Measurements from ENCODE around the gene ZNF414.

- TF ChIP-seq POLR2A (IDR thresholded peaks at IDR 0.05; ENCODE audit: low read depth, low read length) (no peak), POLR2AphosphoS5 (IDR thresholded peaks at IDR 0.05; ENCODE audit: low read depth, low read length) (no peak), PAX5 (IDR thresholded peaks at IDR 0.05; ENCODE audit: insufficient read depth, low read length, severe bottlenecking) (no peak)
Measured at GRCh38 chr19:8558325-8558724, 44.4 kb upstream of the ZNF414 start.

All from GM12891 (cell line).